ENCODE measurements around the gene JUNB.

- TF ChIP-seq CTCF (conservative IDR thresholded peaks at IDR 0.05; ENCODE audit: low read length) (no peak), EZH2phosphoT487 (IDR thresholded peaks at IDR 0.05; ENCODE audit: borderline replicate concordance) (no peak)
Measured at GRCh38 chr19:12786141-12786870, 5.0 kb upstream of the JUNB start.
